Activated CD4-positive, CD25-positive, alpha-beta regulatory T cell (primary cell): ENCODE results near the gene BGN.

Source experiments
- DNase-seq, 4 experiments: peaks; one replicate each; lab custom pipeline; 2025; lab: John Stamatoyannopoulos, UW

BGN gene

GRCh38 chrX:153504445-153505016 lies 9.8 kb downstream of the BGN start:
- DNase-seq: no peak

- no peak for DNase-seq
These were observed 10.6 kb downstream of the BGN start for GRCh38 chrX:153505361-153505760.

GRCh38 chrX:153507484-153508178 lies 12.9 kb downstream of the BGN start:
- peak; percentile 61 to 71 (median 70) for DNase-seq

GRCh38 chrX:153509592-153509991 lies 14.8 kb downstream of the BGN start:
- no peak for DNase-seq

GRCh38 chrX:153510383-153510782 lies 15.6 kb downstream of the BGN start:
- no peak for DNase-seq

GRCh38 chrX:153511784-153512500 lies 17.2 kb downstream of the BGN start:
- no peak for DNase-seq

GRCh38 chrX:153512501-153512893 lies 17.7 kb downstream of the BGN start:
- DNase-seq: no peak

- no peak for DNase-seq
These were observed 18.5 kb downstream of the BGN start for GRCh38 chrX:153513265-153513664.

GRCh38 chrX:153514259-153514658 lies 19.5 kb downstream of the BGN start:
- DNase-seq: no peak

- DNase-seq: no peak
These were observed 20.7 kb downstream of the BGN start for GRCh38 chrX:153515435-153515834.

- no peak for DNase-seq
These were observed 21.3 kb downstream of the BGN start for GRCh38 chrX:153516073-153516472.

- DNase-seq: no peak
These were observed 22.6 kb downstream of the BGN start, which contains the start of gene ATP2B3 for GRCh38 chrX:153517423-153517822. Gene ATP2B3, plus strand, starts transcription at chrX:153517642. Its CDS starts 18,606 bp downstream, at chrX:153536248.

GRCh38 chrX:153517946-153518834 lies 23.4 kb downstream of the BGN start:
- DNase-seq: no peak

- DNase-seq: no peak
These were observed 24.9 kb downstream of the BGN start for GRCh38 chrX:153519569-153520286.

GRCh38 chrX:153520287-153520917 lies 25.6 kb downstream of the BGN start:
- no peak for DNase-seq

- DNase-seq: no peak
These were observed 26.3 kb downstream of the BGN start for GRCh38 chrX:153521034-153521433.

- no peak for DNase-seq
These were observed 27.5 kb downstream of the BGN start for GRCh38 chrX:153522259-153522658.

GRCh38 chrX:153523269-153523668 lies 28.5 kb downstream of the BGN start:
- DNase-seq: no peak

GRCh38 chrX:153524234-153524633 lies 29.5 kb downstream of the BGN start:
- no peak for DNase-seq

- no peak for DNase-seq
These were observed 30.7 kb downstream of the BGN start for GRCh38 chrX:153525451-153525850.

GRCh38 chrX:153526042-153526441 lies 31.3 kb downstream of the BGN start:
- DNase-seq: no peak
